Keratinocyte (primary cell): ENCODE results near the gene PNCK. TPM values are rescaled to one million over a fixed set of nuclear protein-coding genes. Genes with fewer than 3 reads are reported as not detected.

Source experiments
- DNase-seq: peaks from one replicate; pipeline ENCODE4 v3.0.0-alpha.2; 2011; ENCODE audit warnings: low read depth, missing footprints, low spot score
- FAIRE-seq: peaks from 2 replicates; lab custom pipeline; 2011; peaks lifted over from hg19 to GRCh38; lab: Jason Lieb, UNC
- H2AFZ ChIP-seq: 2 replicates; pipeline ENCODE4 v1.6.0; 2012; ENCODE audit warnings: low read length, control low read depth, inconsistent platforms; ENCODE audit not compliant: control insufficient read depth
- H3K27ac ChIP-seq: 2 replicates; pipeline ENCODE4 v1.5.1; 2011; ENCODE audit warnings: low read length; ENCODE audit not compliant: control insufficient read depth, insufficient read depth
- H3K27me3 ChIP-seq: 3 replicates; pipeline ENCODE4 v1.6.0; 2011; ENCODE audit warnings: low read length; ENCODE audit not compliant: control insufficient read depth, insufficient read depth; ENCODE audit errors: extremely low read depth
- H3K36me3 ChIP-seq, 2 experiments: 2 replicates in 1 of 2; 3 replicates in 1 of 2; pipeline ENCODE4 v1.5.1; 2011; ENCODE audit warnings: low read length in 2 of 2, mild to moderate bottlenecking in 1 of 2; ENCODE audit not compliant: control insufficient read depth in 2 of 2, insufficient read depth in 2 of 2; ENCODE audit errors: extremely low read depth in 1 of 2
- H3K4me1 ChIP-seq: 3 replicates; pipeline ENCODE4 v1.5.1; 2011; ENCODE audit warnings: low read length; ENCODE audit not compliant: control insufficient read depth, insufficient read depth; ENCODE audit errors: extremely low read depth
- H3K4me2 ChIP-seq: 3 replicates; pipeline ENCODE4 v1.6.0; 2011; ENCODE audit warnings: low read depth, low read length; ENCODE audit not compliant: control insufficient read depth, insufficient read depth; ENCODE audit errors: extremely low read depth
- H3K4me3 ChIP-seq, 3 experiments: fragments of 200-600 bp in 1 of 3; sonication (generic) in 1 of 3; 2 replicates in 2 of 3; 3 replicates in 1 of 3; pipeline ENCODE4 v1.5.1; 2011 to 2016; ENCODE audit warnings: low read length in 3 of 3, mild to moderate bottlenecking in 3 of 3, control low read depth in 2 of 3, inconsistent platforms in 1 of 3, low read depth in 1 of 3, mixed read lengths in 1 of 3, mixed run types in 1 of 3, moderate library complexity in 1 of 3; ENCODE audit not compliant: control insufficient read depth in 2 of 3, insufficient read depth in 2 of 3; ENCODE audit errors: extremely low read depth in 1 of 3
- H3K79me2 ChIP-seq: 2 replicates; pipeline ENCODE4 v1.6.0; 2012; ENCODE audit warnings: low read length; ENCODE audit not compliant: control insufficient read depth, insufficient read depth
- H3K9ac ChIP-seq: 3 replicates; pipeline ENCODE4 v1.6.0; 2011; ENCODE audit warnings: low read length; ENCODE audit not compliant: control insufficient read depth, insufficient read depth; ENCODE audit errors: extremely low read depth
- H3K9me1 ChIP-seq: 3 replicates; pipeline ENCODE4 v1.6.0; 2011; ENCODE audit warnings: low read length; ENCODE audit not compliant: control insufficient read depth, insufficient read depth; ENCODE audit errors: extremely low read depth
- H3K9me3 ChIP-seq: 2 replicates; pipeline ENCODE4 v1.5.1; 2012; ENCODE audit warnings: low read depth, low read length; ENCODE audit not compliant: control insufficient read depth
- H4K20me1 ChIP-seq: 3 replicates; pipeline ENCODE4 v1.6.0; 2011; ENCODE audit warnings: low read length; ENCODE audit not compliant: control insufficient read depth, insufficient read depth; ENCODE audit errors: extremely low read depth
- CTCF ChIP-seq, 3 experiments: IDR thresholded peaks in 1 of 3; conservative IDR thresholded peaks in 1 of 3; optimal IDR thresholded peaks in 1 of 3; 2 replicates in 2 of 3; 3 replicates in 1 of 3; pipeline versions ENCODE3 to v1.5.1; 2011; ENCODE audit warnings: low read length in 3 of 3, mild to moderate bottlenecking in 3 of 3, moderate library complexity in 2 of 3, control low read depth in 1 of 3, inconsistent platforms in 1 of 3; ENCODE audit not compliant: insufficient read depth in 2 of 3; ENCODE audit errors: extremely low read depth in 1 of 3
- EZH2 ChIP-seq: IDR thresholded peaks from one replicate; pipeline ENCODE4 v1.6.1; 2012; ENCODE audit warnings: inconsistent platforms, mild to moderate bottlenecking, low read length, moderate library complexity
- dilution Hi-C: fragments of 300-500 bp; cut with MboI; formaldehyde crosslinking; loops from one replicate; pipeline ENCODE4 v1.7.0; 2020; ENCODE audit warnings: low sequenced_read_pairs; ENCODE audit not compliant: extremely low pct_ligation_motif_present
- polyA plus RNA-seq, 5 experiments: library from polyadenylated mRNA; depleted of rRNA in 3 of 5; stranded (reverse) in 3 of 5; stranded (forward) in 1 of 5; unstranded in 1 of 5; fragments of >200 nt; gene quantifications; 1 replicate in 1 of 5; 2 replicates in 3 of 5; 3 replicates in 1 of 5; pipeline versions ENCODE4 v1.2.1 to v1.2.3, GENCODE V29; 2011 to 2012; ENCODE audit warnings: missing spikeins in 2 of 5, low read depth in 1 of 5, low replicate concordance in 1 of 5

Gene PNCK
- polyA plus RNA-seq, 1 donor (not counting 4 experiments of a cell fraction or from before 2014, with no cell fraction given), result 0.24 TPM

GRCh38 chrX:153667281-153667955 lies 6.2 kb downstream of the PNCK start:
- Histone ChIP-seq H4K20me1 (no peaks in the 10 kb centered on the region), H3K9me3 (no peaks in the 10 kb centered on the region), H3K4me1 (no peaks in the 10 kb centered on the region), H3K79me2 (no peaks in the 10 kb centered on the region), H3K9ac (no peak overlapping the region), H3K27me3 (no peaks in the 10 kb centered on the region), H3K4me3 (peak overlapping the region in 1 of 3 experiments; percentile 5), H3K36me3 (no peaks in the 10 kb centered on the region), H2AFZ (peak overlapping the region; percentile 7), H3K27ac (no peak overlapping the region), H3K4me2 (no peak overlapping the region), H3K9me1 (no peaks in the 10 kb centered on the region)
- DNase-seq, result no peak
- TF ChIP-seq EZH2 (no peak), CTCF (optimal IDR thresholded peaks at IDR 0.05 in 1 of 3, IDR thresholded peaks at IDR 0.05 in 1 of 3, conservative IDR thresholded peaks at IDR 0.05 in 1 of 3; ENCODE audit: extremely low read depth in 1 of 3, insufficient read depth in 2 of 3, low read length in 3 of 3) (no peak)
- no peak for FAIRE-seq
- dilution Hi-C loops, result no loop called here

- H3K79me2 ChIP-seq, result no peaks in the 10 kb centered on the region
- H3K9ac ChIP-seq, result no peak overlapping the region
- no peaks in the 10 kb centered on the region for H3K4me1 ChIP-seq
- no peak overlapping the region for H3K27ac ChIP-seq
- no peak overlapping the region for H2AFZ ChIP-seq
- no peak for DNase-seq
- TF ChIP-seq CTCF (optimal IDR thresholded peaks at IDR 0.05 in 1 of 3, IDR thresholded peaks at IDR 0.05 in 1 of 3, conservative IDR thresholded peaks at IDR 0.05 in 1 of 3; ENCODE audit: extremely low read depth in 1 of 3, insufficient read depth in 2 of 3, low read length in 3 of 3), result no peak
- no peak for TF ChIP-seq EZH2
- FAIRE-seq, result no peak
- no peaks in the 10 kb centered on the region for H3K27me3 ChIP-seq
- dilution Hi-C loops, result no loop called here
- H3K4me2 ChIP-seq, result no peak overlapping the region
- no peak overlapping the region for H3K4me3 ChIP-seq
- H3K9me3 ChIP-seq, result no peaks in the 10 kb centered on the region
- no peaks in the 10 kb centered on the region for H3K9me1 ChIP-seq
- no peaks in the 10 kb centered on the region for H4K20me1 ChIP-seq
- no peaks in the 10 kb centered on the region for H3K36me3 ChIP-seq
Measured at GRCh38 chrX:153665726-153666306, 7.8 kb downstream of the PNCK start.
